ENCODE measurements around the gene ZNF77. TPM values are rescaled to one million over a fixed set of nuclear protein-coding genes. Genes with fewer than 3 reads are reported as not detected.
"Not testable (repeated sequence)": the region's sequence is repeated elsewhere in the genome, so short reads cannot be mapped to it uniquely, and the experiment has no call there.

The ZNF77 gene
- total RNA-seq, 1 donor from 2014 or later, result 5.8 TPM

- Mint-ChIP-seq H3K4me3 (peak overlapping the region; percentile 47), H3K27me3 (peaks cover under 1% of the 10 kb centered on the region), H3K27ac (peak overlapping the region; percentile 62), H3K36me3 (no peaks in the 10 kb centered on the region), H3K4me1 (ENCODE audit: unreplicated experiment) (peaks cover under 1% of the 10 kb centered on the region), H3K9me3 (no peaks in the 10 kb centered on the region)
- TF ChIP-seq, protein P1, sequence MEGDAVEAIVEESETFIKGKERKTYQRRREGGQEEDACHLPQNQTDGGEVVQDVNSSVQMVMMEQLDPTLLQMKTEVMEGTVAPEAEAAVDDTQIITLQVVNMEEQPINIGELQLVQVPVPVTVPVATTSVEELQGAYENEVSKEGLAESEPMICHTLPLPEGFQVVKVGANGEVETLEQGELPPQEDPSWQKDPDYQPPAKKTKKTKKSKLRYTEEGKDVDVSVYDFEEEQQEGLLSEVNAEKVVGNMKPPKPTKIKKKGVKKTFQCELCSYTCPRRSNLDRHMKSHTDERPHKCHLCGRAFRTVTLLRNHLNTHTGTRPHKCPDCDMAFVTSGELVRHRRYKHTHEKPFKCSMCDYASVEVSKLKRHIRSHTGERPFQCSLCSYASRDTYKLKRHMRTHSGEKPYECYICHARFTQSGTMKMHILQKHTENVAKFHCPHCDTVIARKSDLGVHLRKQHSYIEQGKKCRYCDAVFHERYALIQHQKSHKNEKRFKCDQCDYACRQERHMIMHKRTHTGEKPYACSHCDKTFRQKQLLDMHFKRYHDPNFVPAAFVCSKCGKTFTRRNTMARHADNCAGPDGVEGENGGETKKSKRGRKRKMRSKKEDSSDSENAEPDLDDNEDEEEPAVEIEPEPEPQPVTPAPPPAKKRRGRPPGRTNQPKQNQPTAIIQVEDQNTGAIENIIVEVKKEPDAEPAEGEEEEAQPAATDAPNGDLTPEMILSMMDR (conservative IDR thresholded peaks at IDR 0.05), result no peak
- no peak for DNase-seq (ENCODE audit: extremely low spot score, unreplicated experiment)
These were observed 24.3 kb upstream of the ZNF77 start for GRCh38 chr19:2969104-2969504.

DNA sequence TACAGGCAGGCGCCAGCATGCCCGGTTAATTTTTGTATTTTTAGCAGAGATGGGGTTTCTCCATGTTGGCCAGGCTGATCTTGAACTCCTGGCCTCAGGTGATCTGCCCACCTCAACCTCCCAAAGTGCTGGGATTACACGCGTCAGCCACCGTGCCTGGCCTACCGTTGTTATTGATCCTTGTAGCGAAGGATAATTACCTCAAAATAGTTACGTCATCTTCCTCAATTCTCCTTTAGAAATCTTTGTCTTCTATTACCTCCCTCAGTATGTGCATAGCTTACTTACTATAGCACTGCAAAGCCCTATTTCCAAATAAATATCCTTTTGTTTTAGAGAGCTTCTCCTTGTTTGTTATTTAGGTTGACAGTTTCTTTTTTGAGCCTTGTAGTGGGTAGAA is 23.2 kb upstream of the ZNF77 start:
- no peak for DNase-seq (ENCODE audit: extremely low spot score, unreplicated experiment)
- H3K4me3 Mint-ChIP-seq, result no peak overlapping the region
- TF ChIP-seq, protein P1 (conservative IDR thresholded peaks at IDR 0.05), result no peak
- no peaks in the 10 kb centered on the region for H3K4me1 Mint-ChIP-seq (ENCODE audit: unreplicated experiment)
- H3K36me3 Mint-ChIP-seq, result no peaks in the 10 kb centered on the region
- no peak overlapping the region for H3K27ac Mint-ChIP-seq
- H3K27me3 Mint-ChIP-seq, result no peaks in the 10 kb centered on the region
- no peaks in the 10 kb centered on the region for H3K9me3 Mint-ChIP-seq

DNA sequence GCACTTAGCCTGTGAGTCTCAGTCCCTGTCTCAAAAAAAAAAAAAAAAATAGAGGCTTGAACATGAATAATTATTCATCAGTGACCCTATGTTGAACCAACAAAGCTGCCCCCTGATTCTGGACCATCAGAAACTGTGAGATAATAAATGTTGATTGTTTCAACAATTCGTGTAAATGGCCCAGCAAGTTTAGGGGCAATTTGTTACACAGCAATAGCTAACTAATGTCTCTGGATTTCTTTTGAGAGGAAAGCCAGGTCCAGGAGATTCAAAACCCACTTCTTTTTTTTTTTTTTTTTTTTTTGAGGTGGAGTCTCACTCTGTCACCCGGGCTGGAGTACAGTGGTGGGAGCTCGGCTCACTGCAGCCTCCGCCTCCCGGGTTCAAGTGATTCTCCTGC is 20.1 kb upstream of the ZNF77 start:
- H3K27me3 Mint-ChIP-seq, result no peaks in the 10 kb centered on the region
- no peaks in the 10 kb centered on the region for H3K36me3 Mint-ChIP-seq

DNA sequence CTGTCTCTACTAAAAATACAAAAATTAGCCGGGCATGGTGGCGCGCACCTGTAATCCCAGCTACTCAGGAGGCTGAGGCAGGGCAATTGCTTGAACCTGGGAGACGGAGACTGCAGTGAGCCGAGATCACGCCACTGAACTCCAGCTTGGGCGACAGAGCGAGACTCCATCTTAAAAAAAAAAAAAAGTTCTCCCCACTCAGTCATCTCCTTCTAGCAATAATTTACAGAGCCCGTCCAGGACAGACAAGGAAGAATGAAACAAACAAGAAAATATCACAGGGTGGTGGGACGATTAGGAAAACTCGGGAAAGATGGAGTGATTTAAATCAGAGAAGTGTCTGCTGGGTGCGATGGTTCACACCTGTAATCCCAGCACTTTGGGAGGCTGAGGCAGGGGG is 18.9 kb upstream of the ZNF77 start:
- not testable (repeated sequence) for H3K36me3 Mint-ChIP-seq; H3K9me3 Mint-ChIP-seq; H3K4me1 Mint-ChIP-seq (ENCODE audit: unreplicated experiment); DNase-seq (ENCODE audit: extremely low spot score, unreplicated experiment); H3K4me3 Mint-ChIP-seq; H3K27ac Mint-ChIP-seq; H3K27me3 Mint-ChIP-seq

More for the DNA sequence above, 20.1 kb upstream of the ZNF77 start:
- DNase-seq (ENCODE audit: extremely low spot score, unreplicated experiment), result no peak
- Mint-ChIP-seq H3K4me1 (ENCODE audit: unreplicated experiment) (peaks cover 6% of the 10 kb centered on the region), H3K4me3 (no peak overlapping the region), H3K27ac (no peak overlapping the region), H3K9me3 (no peaks in the 10 kb centered on the region)
- TF ChIP-seq, protein P1 (conservative IDR thresholded peaks at IDR 0.05), result no peak

- Mint-ChIP-seq H3K36me3 (no peaks in the 10 kb centered on the region), H3K4me3 (no peak overlapping the region), H3K27me3 (no peaks in the 10 kb centered on the region), H3K4me1 (ENCODE audit: unreplicated experiment) (peaks cover 6% of the 10 kb centered on the region), H3K27ac (no peak overlapping the region), H3K9me3 (no peaks in the 10 kb centered on the region)
- DNase-seq (ENCODE audit: extremely low spot score, unreplicated experiment), result no peak
- TF ChIP-seq, protein P1 (conservative IDR thresholded peaks at IDR 0.05), result no peak
These were observed 18.4 kb upstream of the ZNF77 start for GRCh38 chr19:2963122-2963521.

- Mint-ChIP-seq H3K4me3 (peak overlapping the region; percentile 4), H3K36me3 (no peaks in the 10 kb centered on the region), H3K4me1 (ENCODE audit: unreplicated experiment) (peaks cover 6% of the 10 kb centered on the region), H3K27ac (peak overlapping the region; percentile 77), H3K9me3 (no peaks in the 10 kb centered on the region), H3K27me3 (no peaks in the 10 kb centered on the region)
- TF ChIP-seq, protein P1 (conservative IDR thresholded peaks at IDR 0.05), result peak; percentile 94
- DNase-seq (ENCODE audit: extremely low spot score, unreplicated experiment), result no peak
These were observed 17.4 kb upstream of the ZNF77 start for GRCh38 chr19:2962018-2962670.
